ENCODE results near the gene P2RX4. TPM values are rescaled to one million over a fixed set of nuclear protein-coding genes. Genes with fewer than 3 reads are reported as not detected.
"Not testable (repeated sequence)": the region's sequence is repeated elsewhere in the genome, so short reads cannot be mapped to it uniquely, and the experiment has no call there.

The P2RX4 gene
- total RNA-seq, 1 experiment from 2014 or later, result 17.1 TPM

GRCh38 chr12:121162985-121163384 is 46.9 kb upstream of the P2RX4 start:
- Histone ChIP-seq H3K4me2 (ENCODE audit: low read length) (no peak overlapping the region), H3K27ac (ENCODE audit: low read depth, low read length) (no peak overlapping the region), H3K9ac (ENCODE audit: low read length) (no peak overlapping the region), H3K79me2 (ENCODE audit: insufficient read depth, low read length) (no peaks in the 10 kb centered on the region), H3K9me2 (ENCODE audit: insufficient read depth) (no peaks in the 10 kb centered on the region), H3K4me1 (ENCODE audit: control insufficient read depth in 1 of 2, insufficient read depth in 2 of 2, low read length in 2 of 2) (no peaks in the 10 kb centered on the region), H3K36me3 (ENCODE audit: control insufficient read depth in 1 of 2, insufficient read depth in 2 of 2, low read length in 2 of 2) (no peaks in the 10 kb centered on the region), H4K20me1 (ENCODE audit: insufficient read depth) (no peaks in the 10 kb centered on the region), H3K27me3 (ENCODE audit: insufficient read depth, low read length) (no peaks in the 10 kb centered on the region), H2AFZ (ENCODE audit: low read depth, low read length, poor library complexity, severe bottlenecking) (no peak overlapping the region), H3K4me3 (replicated peaks in 1 of 2; ENCODE audit: low read depth in 1 of 2, low read length in 2 of 2) (no peak overlapping the region), H3K9me3 (ENCODE audit: control insufficient read depth in 1 of 2, insufficient read depth in 1 of 2, low read depth in 1 of 2, low read length in 2 of 2) (no peaks in the 10 kb centered on the region)
- ChIA-PET RAD21 (ENCODE audit: low non-redundant PET in 1 of 2, low total read pairs in 2 of 2, uncharacterized antibody in 2 of 2, unreplicated experiment in 2 of 2) (no interaction called here), CTCF (no interaction called here), POLR2A (no interaction called here)
- no TSS peak for BruUV-seq (replicated peaks)
- ATAC-seq (no peak), DNase-seq (ENCODE audit: low read depth, low spot score) (no peak)
- TF ChIP-seq FOSL1 (IDR thresholded peaks at IDR 0.05; ENCODE audit: low read depth), result no peak
- TF ChIP-seq CTCF (IDR thresholded peaks at IDR 0.05 in 2 of 3, conservative IDR thresholded peaks at IDR 0.05 in 1 of 3; ENCODE audit: borderline replicate concordance in 1 of 3, insufficient read depth in 1 of 3, low read depth in 2 of 3, low read length in 2 of 3), result no peak
- TF ChIP-seq ATF3 (IDR thresholded peaks at IDR 0.05), result no peak
- no peak for TF ChIP-seq CEBPB (IDR thresholded peaks at IDR 0.05; ENCODE audit: low read depth)
- TF ChIP-seq, protein P1, sequence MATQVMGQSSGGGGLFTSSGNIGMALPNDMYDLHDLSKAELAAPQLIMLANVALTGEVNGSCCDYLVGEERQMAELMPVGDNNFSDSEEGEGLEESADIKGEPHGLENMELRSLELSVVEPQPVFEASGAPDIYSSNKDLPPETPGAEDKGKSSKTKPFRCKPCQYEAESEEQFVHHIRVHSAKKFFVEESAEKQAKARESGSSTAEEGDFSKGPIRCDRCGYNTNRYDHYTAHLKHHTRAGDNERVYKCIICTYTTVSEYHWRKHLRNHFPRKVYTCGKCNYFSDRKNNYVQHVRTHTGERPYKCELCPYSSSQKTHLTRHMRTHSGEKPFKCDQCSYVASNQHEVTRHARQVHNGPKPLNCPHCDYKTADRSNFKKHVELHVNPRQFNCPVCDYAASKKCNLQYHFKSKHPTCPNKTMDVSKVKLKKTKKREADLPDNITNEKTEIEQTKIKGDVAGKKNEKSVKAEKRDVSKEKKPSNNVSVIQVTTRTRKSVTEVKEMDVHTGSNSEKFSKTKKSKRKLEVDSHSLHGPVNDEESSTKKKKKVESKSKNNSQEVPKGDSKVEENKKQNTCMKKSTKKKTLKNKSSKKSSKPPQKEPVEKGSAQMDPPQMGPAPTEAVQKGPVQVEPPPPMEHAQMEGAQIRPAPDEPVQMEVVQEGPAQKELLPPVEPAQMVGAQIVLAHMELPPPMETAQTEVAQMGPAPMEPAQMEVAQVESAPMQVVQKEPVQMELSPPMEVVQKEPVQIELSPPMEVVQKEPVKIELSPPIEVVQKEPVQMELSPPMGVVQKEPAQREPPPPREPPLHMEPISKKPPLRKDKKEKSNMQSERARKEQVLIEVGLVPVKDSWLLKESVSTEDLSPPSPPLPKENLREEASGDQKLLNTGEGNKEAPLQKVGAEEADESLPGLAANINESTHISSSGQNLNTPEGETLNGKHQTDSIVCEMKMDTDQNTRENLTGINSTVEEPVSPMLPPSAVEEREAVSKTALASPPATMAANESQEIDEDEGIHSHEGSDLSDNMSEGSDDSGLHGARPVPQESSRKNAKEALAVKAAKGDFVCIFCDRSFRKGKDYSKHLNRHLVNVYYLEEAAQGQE (IDR thresholded peaks at IDR 0.05; ENCODE audit: low read depth), result no peak
- intact Hi-C loops (cut with micrococcal nuclease), result no loop called here

DNA sequence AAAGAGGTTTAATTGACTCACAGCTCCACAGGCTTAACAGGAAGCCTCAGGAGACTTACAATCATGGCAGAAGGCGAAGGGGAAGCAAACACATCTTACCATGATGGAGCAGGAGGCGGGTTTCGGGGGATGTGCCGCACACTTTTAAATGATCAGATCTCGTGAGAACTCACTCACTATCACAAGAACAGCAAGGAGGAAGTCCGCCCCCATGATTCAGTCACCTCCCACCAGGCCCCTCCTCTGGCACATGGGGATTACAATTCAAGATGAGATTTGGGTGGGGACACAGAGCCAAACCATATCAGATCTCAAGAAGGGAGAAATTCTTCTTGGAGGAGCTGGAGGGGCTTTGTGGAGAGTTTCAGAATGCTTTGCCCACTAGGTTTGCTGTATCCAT is 45.1 kb upstream of the P2RX4 start:
- H3K27ac ChIP-seq (ENCODE audit: low read depth, low read length); H4K20me1 ChIP-seq (ENCODE audit: insufficient read depth); H3K27me3 ChIP-seq (ENCODE audit: insufficient read depth, low read length); H2AFZ ChIP-seq (ENCODE audit: low read depth, low read length, poor library complexity, severe bottlenecking); intact Hi-C loops (cut with micrococcal nuclease); H3K4me3 ChIP-seq (replicated peaks in 1 of 2; ENCODE audit: low read depth in 1 of 2, low read length in 2 of 2); DNase-seq (ENCODE audit: low read depth, low spot score); H3K9me2 ChIP-seq (ENCODE audit: insufficient read depth); BruUV-seq (replicated peaks); H3K9me3 ChIP-seq (ENCODE audit: control insufficient read depth in 1 of 2, insufficient read depth in 1 of 2, low read depth in 1 of 2, low read length in 2 of 2); ATAC-seq; RAD21 ChIA-PET (ENCODE audit: low non-redundant PET in 1 of 2, low total read pairs in 2 of 2, uncharacterized antibody in 2 of 2, unreplicated experiment in 2 of 2); POLR2A ChIA-PET; H3K9ac ChIP-seq (ENCODE audit: low read length); H3K79me2 ChIP-seq (ENCODE audit: insufficient read depth, low read length); CTCF ChIA-PET; H3K4me1 ChIP-seq (ENCODE audit: control insufficient read depth in 1 of 2, insufficient read depth in 2 of 2, low read length in 2 of 2); H3K4me2 ChIP-seq (ENCODE audit: low read length); H3K36me3 ChIP-seq (ENCODE audit: control insufficient read depth in 1 of 2, insufficient read depth in 2 of 2, low read length in 2 of 2): not testable (repeated sequence)

Measured in HCT116 (cell line).